Measurements from ENCODE around the gene SV2C. TPM values are rescaled to one million over a fixed set of nuclear protein-coding genes. Genes with fewer than 3 reads are reported as not detected.
A peak's percentile ranks its signal among the peaks of the same experiment; 100 is the strongest.
"Not testable (repeated sequence)": the region's sequence is repeated elsewhere in the genome, so short reads cannot be mapped to it uniquely, and the experiment has no call there.

SV2C gene
- total RNA-seq, 1 donor from 2014 or later = 3.4 TPM

DNA sequence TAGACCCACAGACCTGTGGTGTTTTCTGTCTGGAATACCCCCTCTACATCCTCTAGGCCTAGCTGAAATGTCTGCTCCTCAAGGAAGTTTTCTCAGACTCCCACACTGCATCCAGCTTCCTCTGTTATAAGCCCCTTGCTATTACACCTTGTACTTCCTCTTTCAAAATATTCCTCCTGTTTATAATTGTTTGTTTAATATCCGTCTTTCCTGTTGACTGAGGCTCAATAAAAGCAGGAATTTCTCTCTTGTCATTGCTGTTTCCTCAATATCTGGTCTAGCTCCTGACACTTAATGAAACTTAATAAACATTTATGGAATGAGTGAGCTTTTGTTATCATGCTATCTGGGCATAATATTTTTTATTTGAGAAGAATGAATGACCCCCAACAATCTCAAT is 285.8 kb downstream of the SV2C start:
- intact Hi-C loops (cut with DNase I) = no loop called here
- no peak overlapping the region for H3K4me3 ChIP-seq
- H3K36me3 ChIP-seq = no peaks in the 10 kb centered on the region
- no peaks in the 10 kb centered on the region for H3K27me3 ChIP-seq
- H3K27ac ChIP-seq = no peak overlapping the region
- DNase-seq (ENCODE audit: extremely low spot score in 2 of 2) = no peak
- no peaks in the 10 kb centered on the region for H3K9me3 ChIP-seq
- TF ChIP-seq CTCF (IDR thresholded peaks at IDR 0.05) (no peak), POLR2AphosphoS5 (IDR thresholded peaks at IDR 0.05; ENCODE audit: insufficient read depth in 1 of 2, low read depth in 1 of 2) (no peak), POLR2A (IDR thresholded peaks at IDR 0.05) (no peak)
- H3K4me1 ChIP-seq = peaks cover 11% of the 10 kb centered on the region

DNA sequence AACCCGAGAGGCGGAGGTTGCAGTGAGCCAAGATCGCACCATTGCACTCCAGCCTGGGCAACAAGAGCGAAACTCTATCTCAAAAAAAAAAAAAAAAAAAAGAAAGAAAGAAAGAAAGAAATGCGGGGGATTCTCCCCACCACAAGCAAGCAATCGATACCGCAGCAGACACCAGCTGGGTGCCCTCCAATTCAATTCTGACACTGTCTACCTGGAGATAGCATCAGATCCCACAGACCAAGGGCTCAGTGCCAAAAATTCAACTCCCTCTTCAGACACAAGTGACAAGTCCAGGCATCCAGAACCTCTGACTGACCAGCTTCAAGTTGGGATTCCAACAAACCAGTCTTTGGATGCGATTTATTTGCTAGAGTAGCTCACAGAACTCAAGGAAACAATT is 286.5 kb downstream of the SV2C start:
- H3K36me3 ChIP-seq; H3K27me3 ChIP-seq; H3K27ac ChIP-seq; H3K9me3 ChIP-seq; H3K4me3 ChIP-seq; DNase-seq (ENCODE audit: extremely low spot score in 2 of 2); intact Hi-C loops (cut with DNase I): not testable (repeated sequence)
- H3K4me1 ChIP-seq = peaks cover 11% of the 10 kb centered on the region

- TF ChIP-seq POLR2AphosphoS5 (IDR thresholded peaks at IDR 0.05; ENCODE audit: insufficient read depth in 1 of 2, low read depth in 1 of 2) (no peak), POLR2A (IDR thresholded peaks at IDR 0.05) (no peak), CTCF (IDR thresholded peaks at IDR 0.05) (no peak)
- H3K27ac ChIP-seq = no peak overlapping the region
These were observed 288.8 kb downstream of the SV2C start for GRCh38 chr5:76371960-76372322.

DNA sequence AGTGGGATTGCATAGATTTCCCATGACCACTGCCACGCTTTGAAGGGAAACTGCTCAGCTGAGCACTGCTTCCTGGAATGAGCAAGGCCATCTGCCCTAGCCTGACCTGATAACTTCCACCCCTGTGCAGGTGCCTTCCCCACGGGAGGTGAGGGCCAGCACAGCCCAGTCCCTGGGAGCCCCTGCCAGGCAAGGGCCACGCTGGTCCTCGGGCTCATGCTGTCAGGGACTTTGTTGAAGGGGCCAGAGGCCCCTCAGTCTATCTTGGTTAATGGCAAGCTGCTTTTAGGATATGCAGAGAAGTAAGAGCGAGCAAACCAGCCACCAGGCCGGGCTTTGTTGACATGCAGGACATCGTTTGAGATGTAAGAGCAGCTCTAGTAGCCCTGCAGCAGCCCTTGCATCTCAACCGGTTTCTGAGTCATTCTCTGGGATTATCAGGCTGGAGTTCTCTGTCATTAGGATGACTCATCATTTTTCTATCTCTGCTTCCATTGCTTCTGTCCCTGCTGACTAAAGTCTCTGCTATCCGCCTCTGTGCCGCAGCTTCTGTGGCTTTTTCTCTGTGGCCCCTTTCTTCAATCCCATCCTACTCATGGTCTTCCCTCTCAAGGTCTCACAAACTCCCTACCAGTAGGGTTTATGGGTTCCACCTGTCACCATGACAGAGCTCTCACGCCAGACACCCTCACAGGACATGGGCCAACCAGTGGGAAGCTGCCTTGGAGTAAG is 289.3 kb downstream of the SV2C start:
- H3K9me3 ChIP-seq = no peaks in the 10 kb centered on the region
- H3K27ac ChIP-seq = no peak overlapping the region
- intact Hi-C loops (cut with DNase I) = no loop called here
- no peak overlapping the region for H3K4me3 ChIP-seq
- TF ChIP-seq POLR2A (IDR thresholded peaks at IDR 0.05) = no peak
- peak in 1 of 2 donors; percentile 57 for TF ChIP-seq POLR2AphosphoS5 (IDR thresholded peaks at IDR 0.05; ENCODE audit: insufficient read depth in 1 of 2, low read depth in 1 of 2)
- H3K4me1 ChIP-seq = peaks cover 11% of the 10 kb centered on the region
- DNase-seq (ENCODE audit: extremely low spot score in 2 of 2) = no peak
- no peaks in the 10 kb centered on the region for H3K36me3 ChIP-seq
- H3K27me3 ChIP-seq = no peaks in the 10 kb centered on the region

More at GRCh38 chr5:76371960-76372322, 288.8 kb downstream of the SV2C start:
- intact Hi-C loops (cut with DNase I) = no loop called here
- Histone ChIP-seq H3K9me3 (no peaks in the 10 kb centered on the region), H3K27me3 (no peaks in the 10 kb centered on the region), H3K4me3 (no peak overlapping the region), H3K36me3 (no peaks in the 10 kb centered on the region), H3K4me1 (peaks cover 11% of the 10 kb centered on the region)
- DNase-seq (ENCODE audit: extremely low spot score in 2 of 2) = no peak

- H3K36me3 ChIP-seq = no peaks in the 10 kb centered on the region
- H3K4me1 ChIP-seq = peaks cover 11% of the 10 kb centered on the region
- no peak overlapping the region for H3K4me3 ChIP-seq
- TF ChIP-seq POLR2AphosphoS5 (IDR thresholded peaks at IDR 0.05; ENCODE audit: insufficient read depth in 1 of 2, low read depth in 1 of 2) (no peak), POLR2A (IDR thresholded peaks at IDR 0.05) (no peak), CTCF (IDR thresholded peaks at IDR 0.05) (no peak)
- H3K27ac ChIP-seq = no peak overlapping the region
- intact Hi-C loops (cut with DNase I) = no loop called here
- no peaks in the 10 kb centered on the region for H3K27me3 ChIP-seq
- no peaks in the 10 kb centered on the region for H3K9me3 ChIP-seq
- DNase-seq (ENCODE audit: extremely low spot score in 2 of 2) = no peak
These were observed 293.1 kb downstream of the SV2C start for GRCh38 chr5:76376148-76376865.

DNA sequence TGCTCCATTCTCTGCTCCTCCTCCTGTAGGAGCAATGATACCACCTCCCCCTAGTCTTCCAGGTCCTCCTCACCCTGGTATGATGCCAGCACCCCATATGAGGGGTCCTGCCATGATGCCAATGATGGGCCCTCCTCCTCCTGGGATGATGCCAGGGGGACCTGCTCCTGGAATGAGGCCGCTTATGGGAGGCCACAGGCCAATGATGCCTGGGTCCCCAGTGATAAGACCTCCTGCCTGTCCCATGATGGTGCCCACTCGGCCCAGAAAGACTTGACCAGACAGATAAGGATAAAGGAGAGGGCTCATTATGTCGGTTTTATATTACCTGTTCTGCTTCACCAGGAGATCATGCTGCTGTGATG is 293.7 kb downstream of the SV2C start:
- Histone ChIP-seq H3K4me1 (peaks cover 11% of the 10 kb centered on the region), H3K27ac (no peak overlapping the region), H3K9me3 (no peaks in the 10 kb centered on the region), H3K4me3 (no peak overlapping the region), H3K36me3 (no peaks in the 10 kb centered on the region), H3K27me3 (no peaks in the 10 kb centered on the region)
- intact Hi-C loops (cut with DNase I) = no loop called here
- no peak for DNase-seq (ENCODE audit: extremely low spot score in 2 of 2)
- no peak for TF ChIP-seq POLR2AphosphoS5 (IDR thresholded peaks at IDR 0.05; ENCODE audit: insufficient read depth in 1 of 2, low read depth in 1 of 2)
- TF ChIP-seq CTCF (IDR thresholded peaks at IDR 0.05) = no peak
- no peak for TF ChIP-seq POLR2A (IDR thresholded peaks at IDR 0.05)

Measured in vagina (tissue), 2 donors.